KMS-11 (cell line): ENCODE results near the gene USP53.

Experiments
- H2AFZ ChIP-seq: fragments of 200-600 bp; sonication (generic); 2 replicates; pipeline ENCODE4 v1.6.1; 2016; ENCODE audit warnings: antibody characterized with exemption, mixed run types, low read depth
- H3K27ac ChIP-seq: fragments of 200-600 bp; sonication (generic); 2 replicates; pipeline ENCODE4 v1.6.1; 2016; ENCODE audit warnings: mild to moderate bottlenecking, mixed run types
- H3K27me3 ChIP-seq: fragments of 200-600 bp; sonication (generic); 2 replicates; pipeline ENCODE4 v1.6.1; 2017; ENCODE audit warnings: mild to moderate bottlenecking, low read depth, mixed run types, moderate library complexity; ENCODE audit not compliant: insufficient read depth
- H3K36me3 ChIP-seq: fragments of 200-600 bp; sonication (generic); 2 replicates; pipeline ENCODE4 v1.6.1; 2017; ENCODE audit warnings: mild to moderate bottlenecking, mixed run types; ENCODE audit not compliant: insufficient read depth
- H3K4me1 ChIP-seq: fragments of 200-600 bp; sonication (generic); 2 replicates; pipeline ENCODE4 v1.6.1; 2016; ENCODE audit warnings: mild to moderate bottlenecking, low read depth, mixed run types; ENCODE audit not compliant: poor library complexity, severe bottlenecking
- H3K4me2 ChIP-seq: fragments of 200-600 bp; sonication (generic); 2 replicates; pipeline ENCODE4 v1.7.0; 2016; ENCODE audit warnings: mild to moderate bottlenecking, mixed run types
- H3K4me3 ChIP-seq: fragments of 200-600 bp; sonication (generic); IDR thresholded peaks from 2 replicates; pipeline ENCODE4 v1.6.1; 2017; ENCODE audit warnings: low read depth, low read length, mixed read lengths; ENCODE audit not compliant: insufficient read depth
- H3K79me2 ChIP-seq: fragments of 200-600 bp; sonication (generic); 2 replicates; pipeline ENCODE4 v1.6.1; 2016; ENCODE audit warnings: low read depth, mixed run types; ENCODE audit not compliant: insufficient read depth
- H3K9ac ChIP-seq: fragments of 200-600 bp; sonication (generic); 2 replicates; pipeline ENCODE4 v1.6.1; 2016; ENCODE audit warnings: mild to moderate bottlenecking, mixed run types
- H4K20me1 ChIP-seq: fragments of 200-600 bp; sonication (generic); 2 replicates; pipeline ENCODE4 v1.6.1; 2016; ENCODE audit warnings: mild to moderate bottlenecking, mixed run types; ENCODE audit not compliant: insufficient read depth
- TF ChIP-seq, protein P1 (sequence below): fragments of 200-600 bp; sonication (generic); conservative IDR thresholded peaks from 2 replicates; pipeline ENCODE4 v1.6.1; 2017; ENCODE audit warnings: low read depth, mild to moderate bottlenecking, antibody characterized with exemption, low read length, moderate library complexity, mixed read lengths

Gene USP53

DNA sequence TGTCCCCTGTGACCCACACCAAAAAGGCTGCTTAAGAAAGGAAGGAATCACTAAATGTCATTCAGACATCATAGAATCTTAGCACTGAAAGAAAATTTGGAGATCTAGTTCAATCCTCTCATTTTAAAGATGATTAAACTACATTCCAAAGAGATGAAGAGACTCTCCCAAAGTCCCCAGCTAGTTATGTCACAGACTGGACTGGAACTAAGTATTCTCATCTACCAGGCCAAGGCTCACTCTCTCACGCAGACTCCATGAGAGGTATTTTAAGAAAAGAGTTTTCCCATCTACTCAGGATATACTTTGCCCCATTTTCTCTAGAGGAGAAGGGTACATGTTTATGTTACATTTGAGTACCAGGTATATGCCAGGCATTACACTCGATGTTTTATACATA is 102.5 kb downstream of the USP53 start:
- H3K4me1 ChIP-seq = no peaks in the 10 kb centered on the region
- H2AFZ ChIP-seq = no peak overlapping the region
- no peaks in the 10 kb centered on the region for H3K27me3 ChIP-seq
- no peak overlapping the region for H3K4me3 ChIP-seq
- H3K27ac ChIP-seq = no peak overlapping the region
- H3K9ac ChIP-seq = no peak overlapping the region
- no peak overlapping the region for H3K4me2 ChIP-seq
- H4K20me1 ChIP-seq = no peaks in the 10 kb centered on the region
- TF ChIP-seq, protein P1, sequence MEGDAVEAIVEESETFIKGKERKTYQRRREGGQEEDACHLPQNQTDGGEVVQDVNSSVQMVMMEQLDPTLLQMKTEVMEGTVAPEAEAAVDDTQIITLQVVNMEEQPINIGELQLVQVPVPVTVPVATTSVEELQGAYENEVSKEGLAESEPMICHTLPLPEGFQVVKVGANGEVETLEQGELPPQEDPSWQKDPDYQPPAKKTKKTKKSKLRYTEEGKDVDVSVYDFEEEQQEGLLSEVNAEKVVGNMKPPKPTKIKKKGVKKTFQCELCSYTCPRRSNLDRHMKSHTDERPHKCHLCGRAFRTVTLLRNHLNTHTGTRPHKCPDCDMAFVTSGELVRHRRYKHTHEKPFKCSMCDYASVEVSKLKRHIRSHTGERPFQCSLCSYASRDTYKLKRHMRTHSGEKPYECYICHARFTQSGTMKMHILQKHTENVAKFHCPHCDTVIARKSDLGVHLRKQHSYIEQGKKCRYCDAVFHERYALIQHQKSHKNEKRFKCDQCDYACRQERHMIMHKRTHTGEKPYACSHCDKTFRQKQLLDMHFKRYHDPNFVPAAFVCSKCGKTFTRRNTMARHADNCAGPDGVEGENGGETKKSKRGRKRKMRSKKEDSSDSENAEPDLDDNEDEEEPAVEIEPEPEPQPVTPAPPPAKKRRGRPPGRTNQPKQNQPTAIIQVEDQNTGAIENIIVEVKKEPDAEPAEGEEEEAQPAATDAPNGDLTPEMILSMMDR = no peak
- H3K79me2 ChIP-seq = no peaks in the 10 kb centered on the region
- no peaks in the 10 kb centered on the region for H3K36me3 ChIP-seq

DNA sequence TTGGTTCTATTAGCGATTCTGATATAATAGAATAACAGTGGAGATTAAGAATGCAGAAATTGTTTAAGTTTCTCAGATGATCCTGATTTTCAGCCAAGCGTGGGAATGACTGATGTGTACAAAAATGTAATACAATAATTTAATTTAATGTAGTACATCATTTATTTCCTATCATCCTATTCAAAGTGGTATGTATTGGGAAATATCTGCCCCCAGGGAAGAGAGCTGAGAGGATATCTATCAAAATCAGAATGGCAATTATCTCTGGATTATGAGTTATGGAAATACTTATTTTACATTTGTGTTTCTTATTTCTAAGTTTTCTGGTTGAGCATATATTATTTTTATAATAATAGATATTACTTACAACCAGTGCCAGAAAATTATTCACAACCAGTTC is 105.5 kb downstream of the USP53 start:
- TF ChIP-seq, protein P1 = no peak
- no peak overlapping the region for H2AFZ ChIP-seq
- no peak overlapping the region for H3K9ac ChIP-seq
- no peaks in the 10 kb centered on the region for H3K4me1 ChIP-seq
- no peaks in the 10 kb centered on the region for H3K27me3 ChIP-seq
- H4K20me1 ChIP-seq = no peaks in the 10 kb centered on the region
- no peak overlapping the region for H3K27ac ChIP-seq
- no peaks in the 10 kb centered on the region for H3K79me2 ChIP-seq
- no peaks in the 10 kb centered on the region for H3K36me3 ChIP-seq
- H3K4me2 ChIP-seq = no peak overlapping the region
- H3K4me3 ChIP-seq = no peak overlapping the region

DNA sequence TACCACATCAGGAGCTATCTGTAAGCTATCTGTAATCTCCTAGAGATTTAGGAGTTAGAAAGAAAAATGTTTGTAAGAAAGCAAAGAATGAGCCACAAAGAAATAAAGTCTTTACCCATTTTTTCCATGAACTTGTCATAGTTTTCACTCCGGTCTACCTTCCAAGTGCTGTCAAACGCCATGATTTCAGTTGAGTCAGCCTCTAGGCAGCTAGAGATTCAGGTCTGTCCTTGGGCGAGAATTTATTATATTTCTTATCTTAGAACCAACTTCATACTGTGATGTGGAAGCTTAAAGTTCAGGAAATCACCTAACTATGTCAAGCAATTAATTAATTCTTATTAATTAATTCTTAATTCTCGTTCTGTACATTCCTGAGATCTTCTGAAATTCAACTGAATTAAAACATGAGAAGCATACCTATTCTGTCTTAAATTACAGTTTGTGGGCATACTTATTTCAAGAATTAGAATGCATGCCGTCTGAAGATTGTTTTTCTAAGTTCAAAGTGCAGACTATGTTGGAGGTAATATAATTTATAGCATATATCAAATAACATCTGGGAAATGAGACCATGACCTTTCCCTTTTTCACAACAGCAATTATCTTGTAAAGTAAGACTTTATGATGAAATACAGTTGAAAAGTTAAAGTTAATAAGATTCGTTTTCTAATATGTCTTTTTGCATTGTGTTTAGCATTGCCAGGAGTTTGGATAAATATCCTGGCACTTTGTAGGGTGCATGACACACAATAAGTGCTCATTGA is 109.6 kb downstream of the USP53 start, which contains the start of gene FABP2:
Gene FABP2 (minus strand): TSS at position 218 of the 767 bp plus-strand sequence. CDS start 36 bp downstream, at position 182.
- no peak within 1 kb of the TSS for H3K27ac ChIP-seq
- H3K4me1 ChIP-seq = no peaks in the 10 kb centered on the region
- TF ChIP-seq, protein P1 = no peak
- no peaks in the 10 kb centered on the region for H3K27me3 ChIP-seq
- no peak within 1 kb of the TSS for H3K4me2 ChIP-seq
- no peak within 1 kb of the TSS for H3K4me3 ChIP-seq
- H4K20me1 ChIP-seq = no peaks in the 10 kb centered on the region
- no peaks in the 10 kb centered on the region for H3K36me3 ChIP-seq
- no peak within 1 kb of the TSS for H3K9ac ChIP-seq
- H2AFZ ChIP-seq = no peak within 1 kb of the TSS
- no peaks in the 10 kb centered on the region for H3K79me2 ChIP-seq

DNA sequence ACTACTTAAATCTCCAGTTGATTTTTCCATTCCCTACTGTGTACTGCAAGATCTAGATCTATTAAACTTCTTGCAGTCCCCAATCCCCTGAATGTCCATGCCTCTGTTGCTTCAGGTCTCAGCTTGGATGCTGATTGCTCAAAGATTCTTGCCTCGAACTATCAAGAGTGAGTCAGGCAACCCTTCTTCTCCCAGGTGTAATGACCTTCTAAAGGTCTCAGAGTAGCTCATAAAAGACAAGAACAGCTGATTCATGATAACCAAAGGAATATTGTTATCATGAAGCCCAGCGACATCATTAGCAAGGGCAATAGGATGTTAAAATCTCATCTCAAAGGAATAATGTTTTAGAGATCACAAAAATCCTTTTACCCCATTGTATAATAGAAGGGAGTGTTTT is 116.2 kb downstream of the USP53 start:
- no peaks in the 10 kb centered on the region for H4K20me1 ChIP-seq
- no peak overlapping the region for H3K4me3 ChIP-seq
- no peak overlapping the region for H3K27ac ChIP-seq
- TF ChIP-seq, protein P1 = no peak
- no peaks in the 10 kb centered on the region for H3K27me3 ChIP-seq
- H3K36me3 ChIP-seq = no peaks in the 10 kb centered on the region
- no peaks in the 10 kb centered on the region for H3K79me2 ChIP-seq
- no peak overlapping the region for H2AFZ ChIP-seq
- no peaks in the 10 kb centered on the region for H3K4me1 ChIP-seq
- H3K4me2 ChIP-seq = no peak overlapping the region
- H3K9ac ChIP-seq = no peak overlapping the region
